Measurements from ENCODE around the gene ATP4B.

ATP4B gene

DNA sequence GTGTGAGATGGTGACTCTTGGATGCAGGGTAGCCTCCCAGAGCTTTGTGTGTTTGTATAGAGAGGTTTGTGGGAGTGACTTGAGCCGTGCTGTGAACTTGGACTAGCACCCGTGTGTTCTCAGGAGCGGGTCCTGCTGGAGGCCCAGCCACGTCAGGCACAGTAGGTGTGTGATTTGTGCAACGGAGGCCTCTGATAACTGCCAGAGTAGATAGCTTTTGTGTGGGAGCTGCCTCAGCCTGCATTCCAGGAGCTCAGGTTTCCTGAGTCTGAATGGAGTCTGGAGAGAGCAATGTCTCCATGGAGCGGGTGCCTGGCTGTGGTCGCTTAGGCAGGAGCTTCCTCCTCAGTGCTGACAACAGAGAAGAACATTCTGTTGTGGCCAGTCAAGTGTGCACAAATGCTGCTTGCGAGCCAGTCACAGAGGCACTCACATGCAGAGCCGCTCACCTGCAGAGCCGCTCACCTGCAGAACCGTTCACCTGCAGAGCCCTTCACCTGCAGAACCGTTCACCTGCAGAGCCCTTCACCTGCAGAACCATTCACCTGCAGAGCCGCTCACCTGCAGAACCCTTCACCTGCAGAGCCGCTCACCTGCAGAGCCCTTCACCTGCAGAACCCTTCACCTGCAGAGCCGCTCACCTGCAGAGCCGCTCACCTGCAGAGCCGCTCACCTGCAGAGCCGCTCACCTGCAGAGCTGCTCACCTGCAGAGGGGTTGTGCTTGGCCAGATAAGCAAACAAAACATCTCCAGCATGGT lies 40.8 kb downstream of the ATP4B start:
- TF ChIP-seq, protein P1, sequence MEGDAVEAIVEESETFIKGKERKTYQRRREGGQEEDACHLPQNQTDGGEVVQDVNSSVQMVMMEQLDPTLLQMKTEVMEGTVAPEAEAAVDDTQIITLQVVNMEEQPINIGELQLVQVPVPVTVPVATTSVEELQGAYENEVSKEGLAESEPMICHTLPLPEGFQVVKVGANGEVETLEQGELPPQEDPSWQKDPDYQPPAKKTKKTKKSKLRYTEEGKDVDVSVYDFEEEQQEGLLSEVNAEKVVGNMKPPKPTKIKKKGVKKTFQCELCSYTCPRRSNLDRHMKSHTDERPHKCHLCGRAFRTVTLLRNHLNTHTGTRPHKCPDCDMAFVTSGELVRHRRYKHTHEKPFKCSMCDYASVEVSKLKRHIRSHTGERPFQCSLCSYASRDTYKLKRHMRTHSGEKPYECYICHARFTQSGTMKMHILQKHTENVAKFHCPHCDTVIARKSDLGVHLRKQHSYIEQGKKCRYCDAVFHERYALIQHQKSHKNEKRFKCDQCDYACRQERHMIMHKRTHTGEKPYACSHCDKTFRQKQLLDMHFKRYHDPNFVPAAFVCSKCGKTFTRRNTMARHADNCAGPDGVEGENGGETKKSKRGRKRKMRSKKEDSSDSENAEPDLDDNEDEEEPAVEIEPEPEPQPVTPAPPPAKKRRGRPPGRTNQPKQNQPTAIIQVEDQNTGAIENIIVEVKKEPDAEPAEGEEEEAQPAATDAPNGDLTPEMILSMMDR (IDR thresholded peaks at IDR 0.05; ENCODE audit: low read depth, low read length, missing control alignments) = no peak

DNA sequence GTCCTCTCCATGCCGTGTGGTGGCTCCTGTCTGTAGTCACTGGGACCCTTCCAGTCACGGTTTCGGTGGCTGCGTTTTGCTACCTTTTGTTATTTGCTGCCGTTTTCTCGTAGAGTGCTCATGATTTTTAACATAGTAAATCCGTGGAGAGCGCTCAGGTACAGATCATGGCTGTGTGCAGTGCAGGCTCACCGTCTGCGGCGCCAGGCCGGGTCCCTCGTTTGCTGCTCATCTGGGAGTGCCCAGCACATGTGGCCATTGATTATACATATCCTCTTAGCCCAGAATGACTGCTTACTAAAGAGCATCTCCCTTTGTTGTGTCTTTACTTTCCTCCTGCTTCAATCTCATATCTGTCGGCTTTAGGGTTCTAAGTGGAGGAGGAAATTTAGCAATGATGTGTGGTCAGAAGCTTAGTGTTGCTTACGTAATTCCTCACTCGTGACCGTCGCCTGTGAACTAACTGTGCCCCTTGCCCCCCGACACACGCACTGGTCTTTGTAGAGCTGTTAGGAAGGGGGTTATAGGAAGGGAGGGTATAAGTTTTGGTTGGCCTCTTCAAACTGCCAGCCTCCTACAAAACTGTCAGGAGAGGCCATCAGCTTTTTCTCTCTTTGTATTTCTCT lies 41.6 kb downstream of the ATP4B start:
- DNase-seq (ENCODE audit: low read depth) = peak; percentile 6
- in situ Hi-C loops (cut with HindIII; ENCODE audit: low sequenced_read_pairs) = no loop called here
- no peak overlapping the region for H3K4me3 ChIP-seq (ENCODE audit: low read depth, low read length)
- TF ChIP-seq, protein P1 (IDR thresholded peaks at IDR 0.05; ENCODE audit: low read depth, low read length, missing control alignments) = no peak

More for the DNA sequence above, 40.8 kb downstream of the ATP4B start:
- DNase-seq (ENCODE audit: low read depth) = peak; percentile 85
- in situ Hi-C loops (cut with HindIII; ENCODE audit: low sequenced_read_pairs) = no loop called here
- no peak overlapping the region for H3K4me3 ChIP-seq (ENCODE audit: low read depth, low read length)

DNA sequence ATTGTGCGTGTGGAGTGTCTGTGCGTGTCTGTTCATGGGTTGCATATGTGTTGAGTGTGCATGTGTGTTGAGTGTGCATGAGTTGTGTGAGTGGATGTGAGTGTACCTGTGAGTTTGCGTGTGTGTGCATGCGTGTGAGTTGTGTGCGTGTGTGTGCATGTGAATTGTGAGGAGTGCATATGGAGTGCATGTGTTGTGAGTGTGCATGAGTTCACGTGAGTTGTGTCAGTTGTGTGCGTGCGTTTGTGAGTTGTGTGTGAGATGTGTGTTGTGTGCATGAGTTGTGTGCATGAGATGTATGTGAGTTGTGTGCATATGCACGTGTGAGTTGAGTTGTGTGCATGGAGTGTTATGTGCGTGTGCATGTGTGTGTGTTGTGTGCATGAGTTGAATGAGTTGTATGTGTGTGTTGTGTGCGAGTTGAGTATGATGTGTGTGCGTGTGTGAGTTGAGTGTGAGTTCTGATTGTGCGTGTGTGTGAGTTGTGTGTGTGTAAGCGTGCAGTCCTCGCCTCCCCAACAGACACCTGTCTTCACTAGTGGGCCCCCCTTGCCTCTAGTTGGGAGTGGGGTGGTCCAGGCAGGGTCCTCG lies 44.1 kb downstream of the ATP4B start:
- no peak for DNase-seq (ENCODE audit: low read depth)
- TF ChIP-seq, protein P1 (IDR thresholded peaks at IDR 0.05; ENCODE audit: low read depth, low read length, missing control alignments) = no peak
- H3K4me3 ChIP-seq (ENCODE audit: low read depth, low read length) = no peak overlapping the region
- in situ Hi-C loops (cut with HindIII; ENCODE audit: low sequenced_read_pairs) = no loop called here

DNA sequence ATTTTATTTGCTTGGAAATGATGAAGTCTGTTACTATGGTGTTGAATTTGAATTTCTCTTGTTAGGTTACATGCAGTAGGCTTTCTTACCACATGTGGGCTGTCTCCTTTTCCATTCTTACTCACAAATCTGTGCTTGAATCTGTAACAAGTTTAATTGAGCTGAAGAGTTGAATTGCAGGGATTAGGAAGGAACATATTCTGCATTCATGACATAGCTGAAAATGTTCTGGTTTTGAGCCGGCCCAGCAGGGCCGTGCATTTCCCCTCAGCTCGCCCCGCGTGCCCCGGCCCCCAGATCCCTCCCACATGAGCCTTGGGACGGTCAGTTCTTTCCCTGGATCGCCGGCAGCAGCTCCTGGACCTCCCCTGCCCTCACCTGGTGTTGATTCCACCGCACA lies 45.4 kb downstream of the ATP4B start:
- DNase-seq (ENCODE audit: low read depth) = no peak
- no peak overlapping the region for H3K4me3 ChIP-seq (ENCODE audit: low read depth, low read length)
- in situ Hi-C loops (cut with HindIII; ENCODE audit: low sequenced_read_pairs) = no loop called here
- TF ChIP-seq, protein P1 (IDR thresholded peaks at IDR 0.05; ENCODE audit: low read depth, low read length, missing control alignments) = no peak

DNA sequence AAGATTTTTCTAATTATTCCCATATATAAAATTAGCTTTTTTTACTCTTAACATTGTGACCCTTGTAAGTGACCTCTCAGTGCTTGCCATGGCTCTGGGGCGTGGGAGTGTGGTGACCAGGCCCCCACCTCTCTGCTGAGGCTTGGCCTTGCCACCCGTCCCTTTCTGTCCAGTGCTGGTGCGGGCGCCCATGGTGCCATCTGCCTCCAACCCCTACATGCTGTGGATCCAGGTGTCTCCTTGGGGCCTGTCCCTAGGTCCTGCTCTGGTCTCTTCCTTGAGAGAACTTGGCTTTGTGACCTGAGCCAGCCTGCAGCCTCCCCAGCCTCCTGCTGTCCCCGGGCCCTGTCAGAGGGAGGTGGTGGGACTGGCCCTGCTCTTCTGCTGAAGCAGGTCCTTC lies 46.0 kb downstream of the ATP4B start:
- no peak for DNase-seq (ENCODE audit: low read depth)
- TF ChIP-seq, protein P1 (IDR thresholded peaks at IDR 0.05; ENCODE audit: low read depth, low read length, missing control alignments) = no peak
- H3K4me3 ChIP-seq (ENCODE audit: low read depth, low read length) = no peak overlapping the region

DNA sequence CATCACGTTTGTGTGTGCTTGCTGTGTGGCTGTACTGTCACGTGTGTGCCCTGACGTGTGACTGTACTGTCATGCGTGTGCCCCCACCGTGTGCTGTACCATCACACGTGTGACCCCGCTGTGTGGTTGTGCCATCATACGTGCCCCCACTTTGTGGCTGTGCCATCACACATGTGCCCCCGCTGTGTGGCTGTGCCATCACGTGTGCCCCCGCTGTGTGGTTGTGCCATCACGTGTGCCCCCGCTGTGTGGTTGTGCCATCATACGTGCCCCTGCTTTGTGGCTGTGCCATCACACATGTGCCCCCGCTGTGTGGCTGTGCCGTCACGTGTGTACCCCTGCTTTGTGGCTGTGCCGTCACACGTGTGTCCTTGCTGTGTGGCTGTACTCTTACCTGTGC lies 47.7 kb downstream of the ATP4B start:
- in situ Hi-C loops (cut with HindIII; ENCODE audit: low sequenced_read_pairs) = no loop called here
- H3K4me3 ChIP-seq (ENCODE audit: low read depth, low read length) = no peak overlapping the region
- DNase-seq (ENCODE audit: low read depth) = no peak
- TF ChIP-seq, protein P1 (IDR thresholded peaks at IDR 0.05; ENCODE audit: low read depth, low read length, missing control alignments) = no peak

More for the DNA sequence above, 46.0 kb downstream of the ATP4B start:
- in situ Hi-C loops (cut with HindIII; ENCODE audit: low sequenced_read_pairs) = no loop called here

All from astrocyte of the cerebellum (primary cell).